GM21381 (cell line): ENCODE measurements around the gene ZNF280A.

Experiments used
- ATAC-seq: cut with Tn5 transposase; IDR thresholded peaks from one replicate; pipeline ENCODE4 v1.9.1; 2021; ENCODE audit warnings: mild to moderate bottlenecking, moderate library complexity; ENCODE audit not compliant: unreplicated experiment

The ZNF280A gene

GRCh38 chr22:22520020-22520656 is at the start of gene ZNF280A:
Gene ZNF280A (minus strand): TSS chr22:22520270. CDS start chr22:22515630, 4,640 bp downstream.
- no peak for ATAC-seq

- no peak for ATAC-seq
These were observed 49.1 kb upstream of the ZNF280A start for GRCh38 chr22:22569218-22569617.

GRCh38 chr22:22565981-22566380 is 45.9 kb upstream of the ZNF280A start:
- no peak for ATAC-seq

GRCh38 chr22:22558972-22559603 is 39.0 kb upstream of the ZNF280A start, which contains the start of gene PRAME:
Gene PRAME (minus strand): TSS chr22:22559265. CDS start chr22:22556832, 2,433 bp downstream.
- ATAC-seq: no peak

- no peak for ATAC-seq
These were observed 38.3 kb upstream of the ZNF280A start for GRCh38 chr22:22558071-22558971.

GRCh38 chr22:22556995-22557925 is 37.2 kb upstream of the ZNF280A start:
- no peak for ATAC-seq

- ATAC-seq: no peak
These were observed 36.5 kb upstream of the ZNF280A start for GRCh38 chr22:22556578-22556977.

- ATAC-seq: no peak
These were observed 35.5 kb upstream of the ZNF280A start for GRCh38 chr22:22555596-22555995.

- no peak for ATAC-seq
These were observed 34.7 kb upstream of the ZNF280A start for GRCh38 chr22:22554587-22555284.

- ATAC-seq: no peak
These were observed 33.9 kb upstream of the ZNF280A start for GRCh38 chr22:22553735-22554586.

GRCh38 chr22:22553141-22553540 is 33.1 kb upstream of the ZNF280A start:
- no peak for ATAC-seq

- ATAC-seq: no peak
These were observed 32.6 kb upstream of the ZNF280A start for GRCh38 chr22:22552630-22553029.

GRCh38 chr22:22550789-22551434 is 30.8 kb upstream of the ZNF280A start:
- ATAC-seq: no peak

- no peak for ATAC-seq
These were observed 28.8 kb upstream of the ZNF280A start for GRCh38 chr22:22548910-22549309.

GRCh38 chr22:22548317-22548716 is 28.2 kb upstream of the ZNF280A start:
- ATAC-seq: no peak

GRCh38 chr22:22547692-22548300 is 27.7 kb upstream of the ZNF280A start:
- no peak for ATAC-seq

- no peak for ATAC-seq
These were observed 27.2 kb upstream of the ZNF280A start for GRCh38 chr22:22547226-22547625.

GRCh38 chr22:22546490-22546889 is 26.4 kb upstream of the ZNF280A start:
- ATAC-seq: no peak
